GM19452 (cell line): ENCODE results near the gene ZNF688.
"Not testable (repeated sequence)": the region's sequence is repeated elsewhere in the genome, so short reads cannot be mapped to it uniquely, and the experiment has no call there.

ENCODE experiments used
- ATAC-seq: cut with Tn5 transposase; IDR thresholded peaks from one replicate; pipeline ENCODE4 v1.9.1; 2021; ENCODE audit not compliant: unreplicated experiment

The ZNF688 gene

DNA sequence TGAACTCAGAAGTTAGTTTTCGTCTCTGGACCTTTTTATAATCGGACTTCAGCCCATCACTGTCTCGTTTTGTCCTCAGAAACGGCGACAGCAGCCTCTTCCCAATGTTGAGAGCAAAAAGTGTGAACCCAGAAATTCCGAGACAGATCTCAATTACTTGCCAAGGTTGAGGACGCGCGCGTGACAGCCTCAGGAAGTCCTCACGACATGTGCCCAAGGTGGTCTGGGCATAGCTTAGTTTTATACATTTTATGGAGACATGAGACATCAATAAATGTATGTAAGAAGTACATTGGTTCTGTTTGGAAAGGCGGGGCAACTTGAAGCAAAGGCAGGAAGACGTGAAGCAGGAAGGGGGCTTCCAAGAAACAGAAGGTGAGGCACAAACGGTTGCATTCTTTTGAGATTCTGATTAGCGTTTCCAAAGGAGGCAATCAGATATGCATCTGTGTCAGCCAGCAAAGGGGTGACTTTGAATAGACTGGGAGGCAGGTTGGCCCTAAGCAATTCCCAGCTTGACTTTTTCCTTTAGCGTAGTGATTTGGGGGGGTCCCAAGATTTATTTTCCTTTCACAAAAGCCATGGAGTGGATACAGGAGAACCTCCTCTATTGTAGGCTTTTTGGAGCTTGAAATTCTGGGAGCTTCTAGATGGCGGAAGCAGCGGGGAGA is 36.3 kb downstream of the ZNF688 start:
- ATAC-seq: peak; percentile 1

DNA sequence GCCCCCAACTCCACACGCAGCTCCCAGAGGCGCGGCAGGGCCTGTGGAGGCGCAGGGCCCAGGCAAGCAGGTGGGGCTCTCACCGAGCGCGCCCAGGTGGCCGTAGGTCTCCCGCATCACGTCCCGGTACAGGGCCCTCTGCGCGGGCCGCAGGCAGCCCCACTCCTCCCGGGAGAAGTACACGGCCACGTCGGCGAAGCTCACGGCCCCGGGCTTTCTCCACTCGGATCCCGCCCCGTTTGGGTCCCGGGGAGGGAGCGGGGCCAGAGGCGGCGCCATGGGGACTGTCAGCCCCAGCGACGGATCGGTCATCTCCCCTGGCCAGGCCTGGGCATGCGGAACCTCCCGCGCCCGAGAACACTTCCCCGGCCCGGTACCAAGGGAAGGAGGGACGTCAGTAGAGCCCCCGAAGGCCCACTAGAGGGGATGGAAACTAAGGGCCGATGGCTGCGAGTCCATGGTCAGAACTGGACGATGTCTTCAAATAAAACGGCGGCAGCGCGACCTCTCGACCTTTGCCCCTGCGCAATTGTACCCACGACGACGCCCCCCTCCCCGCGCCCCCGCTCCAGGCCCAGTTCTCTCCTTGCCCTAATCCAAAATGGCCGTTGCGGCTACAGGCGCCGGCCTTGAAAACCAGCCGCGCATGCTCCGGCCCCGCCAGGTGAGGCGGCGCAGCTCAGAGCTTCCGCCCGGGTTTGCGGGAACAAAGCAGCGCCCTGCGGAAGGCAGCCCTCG is 37.0 kb downstream of the ZNF688 start, which contains the start of gene ZNF747:
Gene ZNF747, minus strand, starts transcription at position 491 of the 738 bp plus-strand sequence. Its CDS starts 179 bp downstream, at position 312.
- peak; percentile 50 for ATAC-seq

DNA sequence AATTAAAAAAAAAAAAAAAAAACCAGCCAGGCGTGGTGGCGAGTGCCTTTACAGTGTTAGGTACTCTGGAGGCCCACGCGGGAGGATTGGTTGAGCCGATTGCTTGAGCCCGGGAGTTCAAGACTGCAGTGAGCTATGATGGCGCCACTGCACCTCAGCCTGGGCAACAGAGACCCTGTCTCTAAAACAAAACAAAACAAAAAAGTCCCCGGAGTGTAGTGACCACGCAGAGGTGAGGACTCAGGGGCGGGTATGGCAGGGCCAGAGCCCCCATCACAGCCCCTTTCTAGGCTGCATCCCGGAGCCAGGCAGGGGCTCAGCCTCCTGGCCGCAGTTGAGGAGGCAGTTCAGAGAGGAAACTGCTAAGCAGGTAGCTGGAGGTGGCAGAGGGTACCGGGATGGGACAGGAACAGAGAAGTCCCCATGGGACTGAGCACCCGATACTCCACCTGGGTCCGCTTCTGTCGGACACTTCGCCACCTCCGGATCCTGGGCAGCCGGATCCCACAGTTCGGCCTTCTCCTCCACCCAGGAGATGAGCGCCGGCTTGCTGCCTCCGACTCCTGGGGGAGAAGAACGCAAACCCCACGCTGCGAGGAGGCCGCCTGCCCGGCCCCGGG is 37.7 kb downstream of the ZNF688 start:
- peak; percentile 14 for ATAC-seq

DNA sequence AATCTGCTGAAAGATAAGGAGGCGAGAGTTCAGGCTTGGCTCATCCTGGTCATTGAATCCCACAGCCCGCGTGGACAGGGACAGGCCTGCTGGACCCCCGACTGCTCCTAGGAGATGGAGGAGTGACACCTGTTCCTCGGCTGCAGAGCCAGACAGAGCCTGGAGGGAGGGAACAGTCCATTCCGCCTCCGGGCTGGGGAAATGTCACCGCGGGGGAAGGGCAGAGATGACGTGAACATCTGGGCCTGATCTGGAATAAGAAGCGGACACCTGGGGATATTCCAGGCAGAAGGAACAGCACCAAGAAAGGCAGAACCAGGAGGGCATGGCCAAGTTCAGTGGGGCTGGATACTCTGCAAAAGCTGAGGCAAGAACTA is 38.4 kb downstream of the ZNF688 start:
- ATAC-seq: no peak

DNA sequence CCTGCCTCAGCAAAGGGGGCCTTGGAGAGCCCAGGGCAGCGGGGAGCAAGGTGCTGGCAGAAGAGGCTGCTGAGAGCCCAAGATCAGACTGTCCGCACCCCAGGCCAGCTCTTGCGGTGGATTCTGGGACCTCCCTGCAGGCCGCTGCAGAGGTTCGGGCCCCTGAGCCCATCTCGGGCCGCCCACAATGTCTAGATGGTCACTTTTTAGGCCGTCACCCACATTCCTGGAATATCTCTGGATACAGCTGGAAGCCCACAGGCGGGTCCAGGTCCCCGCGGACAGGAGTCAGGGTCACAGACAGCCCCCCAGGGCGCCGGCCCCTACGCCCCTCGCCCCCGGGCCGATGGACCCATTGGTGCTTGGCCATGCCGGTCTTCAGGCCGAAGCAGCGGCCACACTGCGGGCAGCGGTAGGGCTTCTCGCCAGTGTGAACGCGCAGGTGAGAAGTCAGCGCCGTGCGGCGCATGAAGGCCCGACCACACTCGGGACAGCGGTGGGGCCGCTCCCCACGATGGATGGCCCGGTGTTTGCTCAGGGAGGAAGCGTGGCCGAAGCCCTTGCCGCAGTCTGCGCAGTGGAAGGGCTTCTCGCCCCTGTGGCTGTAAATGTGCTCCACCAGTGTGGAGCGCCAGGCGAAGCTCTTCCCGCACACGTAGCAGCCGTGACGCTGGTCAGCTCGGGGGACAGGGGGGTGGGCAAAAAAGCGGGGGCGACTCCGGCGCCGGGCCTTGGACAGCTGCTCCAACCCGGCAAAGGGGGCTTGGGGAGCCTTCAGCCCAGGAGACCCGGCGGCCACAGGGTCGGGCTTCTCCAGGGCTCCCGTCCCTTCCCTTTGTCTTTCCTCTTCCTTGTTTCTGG is 39.0 kb downstream of the ZNF688 start:
- no peak for ATAC-seq

DNA sequence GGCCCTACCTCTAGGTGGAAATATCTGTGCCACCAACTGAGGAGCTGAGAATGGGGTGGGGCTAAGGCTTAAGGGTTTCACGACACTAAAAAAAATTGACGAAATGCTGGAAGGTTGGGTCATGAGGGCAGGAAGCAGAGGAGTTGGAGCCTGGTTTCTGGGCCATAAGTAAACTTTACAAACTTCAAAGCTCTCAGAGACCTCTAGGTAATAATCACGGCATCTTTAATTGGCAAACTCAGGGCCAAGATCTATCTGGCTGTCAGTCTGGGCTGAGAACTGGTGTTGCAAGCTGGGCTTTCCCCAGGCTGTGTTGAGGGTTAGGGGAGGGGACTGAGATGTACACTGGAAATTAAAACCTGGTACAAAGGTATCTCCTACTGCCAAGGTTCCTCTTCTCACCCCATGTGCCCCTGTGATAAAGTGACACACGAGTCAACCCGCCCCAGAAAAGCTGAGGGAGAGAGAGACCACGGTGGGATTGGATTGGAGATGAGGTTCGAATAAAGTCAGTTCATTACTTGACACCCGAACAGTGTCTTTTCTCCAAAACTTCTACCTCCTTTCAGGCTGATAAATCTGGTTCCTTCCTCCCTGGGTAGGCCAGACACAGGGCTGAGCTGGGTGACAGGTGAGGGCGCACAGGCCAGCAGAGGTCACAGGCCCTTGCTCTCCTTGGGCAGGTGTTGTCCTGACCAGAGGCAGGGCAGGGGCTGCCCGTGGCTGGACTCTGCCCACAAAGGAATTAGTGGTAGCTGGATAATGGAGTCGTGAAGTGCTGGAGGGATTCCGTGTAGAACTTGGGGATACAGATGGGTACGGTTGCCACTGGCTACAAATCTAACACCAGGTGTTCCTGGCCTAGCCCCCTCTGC is 41.1 kb downstream of the ZNF688 start:
- ATAC-seq: no peak

DNA sequence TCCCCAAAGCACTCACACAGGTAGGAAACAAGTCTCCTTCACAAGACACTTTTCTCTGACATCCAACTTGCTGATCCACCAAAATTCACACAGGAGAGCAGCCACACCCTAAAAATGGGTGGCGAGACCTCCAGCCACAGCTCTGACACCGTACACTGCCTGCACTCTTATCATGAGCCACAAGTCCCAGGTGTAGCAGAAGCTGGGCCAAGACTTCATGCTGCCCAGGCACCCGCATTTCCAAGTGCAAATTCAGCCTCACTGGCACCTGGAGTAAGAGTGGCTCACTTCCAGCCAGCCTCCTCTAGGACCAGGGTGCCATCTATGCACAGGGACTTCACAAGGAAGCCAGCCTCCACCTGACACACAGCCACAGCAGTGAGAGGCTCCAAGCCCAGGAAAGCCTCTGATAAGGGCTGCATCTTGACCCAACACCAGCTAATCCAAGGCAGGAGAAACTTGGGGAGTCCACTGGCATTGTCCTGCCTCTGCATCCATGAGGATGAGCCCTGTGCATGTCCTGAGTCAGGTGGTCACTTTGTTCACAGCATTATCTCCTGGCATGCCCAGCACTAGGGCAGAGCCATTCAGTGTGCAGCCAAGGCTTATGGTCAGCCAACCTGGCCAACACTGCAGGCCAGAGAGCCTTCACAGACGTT is 42.6 kb downstream of the ZNF688 start:
- no peak for ATAC-seq

DNA sequence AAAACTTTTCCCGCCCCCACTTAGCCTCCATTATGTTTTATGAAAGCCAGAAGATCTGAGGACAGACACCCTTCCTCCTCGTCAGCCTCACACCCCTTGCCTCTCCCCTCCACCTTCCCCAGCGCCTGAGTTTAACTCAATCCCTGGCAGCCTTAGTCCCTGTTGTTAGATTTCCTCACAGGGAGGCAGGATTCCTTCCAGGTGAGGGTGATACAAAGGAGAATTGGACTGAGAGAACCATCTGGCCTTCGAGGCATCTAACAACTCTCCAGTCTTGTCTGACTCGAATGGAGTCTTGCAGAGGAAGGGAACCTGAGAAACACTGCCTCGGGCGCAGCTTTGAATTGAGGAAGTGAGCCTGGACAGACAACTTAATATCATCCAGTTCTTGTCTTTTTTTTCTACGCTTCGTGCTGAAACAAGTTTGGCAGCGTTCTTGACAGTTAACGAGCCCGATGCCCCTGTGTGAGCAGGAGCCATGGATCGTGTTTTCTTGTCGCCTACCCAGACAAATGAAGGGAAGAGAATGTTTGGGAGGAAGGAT is 43.8 kb downstream of the ZNF688 start:
- no peak for ATAC-seq

DNA sequence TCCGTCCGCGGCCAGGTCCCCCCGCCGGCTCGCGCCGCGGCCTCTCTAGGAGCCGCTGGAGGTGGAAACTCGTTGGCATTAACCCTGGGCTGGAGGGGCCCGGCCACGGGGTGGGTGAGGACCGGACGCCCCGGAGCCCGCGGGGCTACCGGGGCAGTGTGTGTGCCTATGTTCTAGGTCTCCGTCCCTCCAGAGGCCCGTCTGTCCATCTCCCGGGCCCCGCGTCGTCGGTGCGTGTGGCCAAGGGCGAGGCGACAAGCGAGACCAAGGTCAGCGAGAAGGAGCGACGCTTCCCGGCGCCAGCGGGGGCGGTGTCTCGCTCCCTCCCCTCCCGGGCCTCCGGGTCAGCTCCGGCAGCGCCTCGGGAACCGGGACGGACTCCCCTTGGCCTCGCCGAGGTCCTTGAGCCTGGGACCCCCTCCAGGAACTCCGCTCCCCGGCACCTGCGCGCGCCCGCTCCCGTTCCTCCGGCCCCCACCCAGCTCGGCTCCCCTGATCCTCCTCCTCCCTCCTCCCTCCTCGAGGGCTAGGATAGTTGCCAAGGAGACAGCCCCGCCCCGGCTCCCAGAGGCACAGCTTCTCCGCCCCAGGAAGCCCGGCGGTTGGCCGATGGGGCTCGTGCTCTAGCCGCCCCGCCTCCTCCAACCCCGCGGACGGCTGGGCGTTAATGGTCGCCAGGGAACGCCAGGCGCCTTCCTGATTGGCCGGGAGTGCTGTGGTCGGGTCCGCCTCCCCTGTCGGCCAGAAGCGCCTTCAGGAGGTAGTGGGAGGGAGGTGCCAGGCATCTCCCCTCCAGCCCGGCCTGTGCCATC is 44.5 kb downstream of the ZNF688 start:
- ATAC-seq: peak; percentile 76

DNA sequence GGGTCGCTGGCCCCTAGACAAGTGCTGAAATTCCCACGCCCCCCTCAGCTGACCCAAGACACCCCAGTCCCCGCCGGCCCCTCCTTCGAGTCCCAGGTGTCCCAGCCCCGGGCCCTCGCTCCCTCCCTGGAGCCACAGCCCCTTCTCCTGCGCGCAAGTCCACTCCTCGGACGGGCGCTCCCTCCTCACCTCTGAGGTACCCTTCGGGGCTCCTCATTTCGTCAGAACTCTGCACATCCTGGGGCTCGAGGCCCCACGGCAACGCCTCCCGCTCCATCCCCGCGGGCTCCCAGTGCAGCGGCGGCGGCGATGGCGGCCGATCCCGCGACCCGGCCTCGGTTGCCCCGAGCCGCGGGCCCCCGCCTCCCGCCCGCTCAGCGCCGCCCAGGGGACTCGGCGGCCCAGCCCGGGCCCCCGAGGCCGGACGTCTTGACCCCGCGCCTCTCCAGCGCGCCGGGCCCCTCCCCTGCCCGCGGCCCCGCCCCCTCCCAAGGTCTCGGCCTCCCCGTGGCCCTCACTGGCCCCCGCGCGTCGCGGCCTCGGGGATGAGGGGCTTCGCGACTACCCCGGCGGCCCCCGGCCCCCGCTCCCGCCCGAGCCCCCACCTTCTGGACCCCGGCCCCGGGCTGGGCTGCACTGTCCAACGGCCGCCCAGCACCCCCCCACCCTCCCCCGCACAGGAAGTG is 45.2 kb downstream of the ZNF688 start, which contains the start of gene ZNF768:
Gene ZNF768, minus strand, starts transcription at position 430 of the 686 bp plus-strand sequence. Its CDS starts 153 bp downstream, at position 277.
- ATAC-seq: peak; percentile 35

DNA sequence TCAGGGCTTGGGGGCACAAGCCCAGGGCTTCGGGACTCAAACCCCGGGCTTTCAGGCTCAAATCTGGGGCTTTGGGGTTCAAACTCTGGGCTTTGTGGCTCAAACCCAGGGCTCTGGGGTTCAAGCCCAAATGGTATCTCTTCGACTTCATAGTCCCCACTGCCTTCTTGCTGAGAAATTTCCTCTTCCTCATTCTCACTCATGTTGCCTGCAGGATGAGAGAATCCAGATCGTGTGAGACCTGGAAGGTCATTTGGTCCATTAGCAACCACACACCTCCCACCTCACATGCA is 45.7 kb downstream of the ZNF688 start:
- ATAC-seq: no peak

DNA sequence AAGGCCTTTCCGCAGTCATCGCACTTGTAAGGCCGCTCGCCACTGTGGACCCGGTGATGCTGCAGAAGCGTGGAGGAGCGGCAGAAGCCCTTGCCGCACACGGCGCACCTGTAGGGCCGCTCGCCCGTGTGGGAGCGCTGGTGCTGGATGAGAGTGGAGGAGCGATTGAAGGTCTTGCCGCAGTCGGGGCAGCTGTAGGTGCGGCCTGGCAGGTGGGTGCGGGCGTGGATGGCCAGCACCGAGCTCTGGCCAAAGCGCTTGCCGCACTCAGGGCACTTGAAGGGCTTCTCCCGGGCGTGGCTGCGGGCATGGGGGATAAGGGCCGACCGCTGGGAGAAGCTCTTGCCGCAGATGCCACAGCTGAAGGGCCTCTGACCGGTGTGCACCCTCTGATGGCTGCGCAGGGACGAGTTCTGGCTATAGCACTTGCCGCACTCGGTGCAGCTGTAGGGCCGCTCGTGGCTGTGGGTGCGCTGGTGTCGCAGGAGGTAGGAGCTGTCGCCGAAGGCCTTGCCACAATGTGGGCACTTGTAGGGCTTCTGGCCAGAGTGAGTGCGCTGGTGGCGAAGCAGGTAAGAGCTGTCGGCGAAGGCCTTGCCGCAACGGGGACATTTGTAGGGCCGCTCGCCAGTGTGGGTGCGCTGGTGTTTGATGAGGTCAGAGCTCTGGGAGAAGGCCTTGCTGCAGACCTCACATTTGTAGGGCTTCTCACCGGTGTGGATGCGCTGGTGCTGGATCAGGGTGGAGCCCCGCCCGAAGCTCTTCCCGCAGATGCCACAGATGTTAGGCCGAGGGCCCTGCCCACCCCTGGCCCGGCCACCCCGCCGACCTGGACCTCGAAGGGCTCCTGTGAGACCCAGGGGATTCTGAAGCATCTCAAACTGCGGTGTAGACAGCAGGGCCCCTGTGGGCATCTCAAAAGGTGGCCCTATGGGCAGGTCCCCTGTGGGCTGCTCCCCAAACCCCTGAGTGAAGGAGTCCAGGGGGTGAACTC is 46.6 kb downstream of the ZNF688 start:
- no peak for ATAC-seq

DNA sequence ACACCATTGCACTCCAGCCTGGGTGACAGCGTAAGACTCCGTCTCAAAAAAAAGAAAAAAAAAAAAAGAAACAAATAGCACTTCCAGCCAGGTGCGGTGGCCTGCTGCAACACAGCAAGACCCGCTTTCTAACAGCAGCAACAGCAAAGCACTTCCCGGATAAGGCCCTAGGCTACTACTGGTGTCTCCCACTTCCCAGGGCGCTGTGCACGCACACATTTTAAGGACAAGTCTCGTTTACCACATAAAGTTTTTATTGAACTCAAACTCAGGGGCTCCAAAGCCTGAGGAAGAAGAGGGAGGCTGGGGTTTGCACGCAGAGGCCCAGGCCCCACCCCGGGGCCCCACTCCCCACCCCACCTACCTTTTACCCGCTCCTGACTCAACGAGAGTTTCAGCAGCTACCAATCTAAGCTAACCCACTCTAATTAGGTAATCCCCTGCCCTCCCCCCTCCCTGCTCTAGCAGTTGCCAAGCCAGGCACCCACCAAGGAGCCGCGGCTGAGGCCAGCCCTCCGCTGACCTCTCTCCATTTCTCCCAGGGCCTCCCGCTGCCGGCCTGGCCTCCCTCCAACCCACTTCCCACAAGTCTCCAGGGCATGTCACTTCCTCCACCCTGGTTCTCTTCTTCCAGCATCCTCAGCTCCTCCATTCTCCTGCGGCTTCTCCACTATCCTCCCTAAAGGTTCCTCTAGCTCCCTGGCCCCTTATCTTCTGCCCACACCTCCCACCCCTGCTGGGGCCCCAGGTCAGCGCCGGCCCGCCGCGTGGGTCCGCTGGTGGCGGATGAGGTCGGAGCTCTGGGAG is 47.5 kb downstream of the ZNF688 start:
- ATAC-seq: no peak

DNA sequence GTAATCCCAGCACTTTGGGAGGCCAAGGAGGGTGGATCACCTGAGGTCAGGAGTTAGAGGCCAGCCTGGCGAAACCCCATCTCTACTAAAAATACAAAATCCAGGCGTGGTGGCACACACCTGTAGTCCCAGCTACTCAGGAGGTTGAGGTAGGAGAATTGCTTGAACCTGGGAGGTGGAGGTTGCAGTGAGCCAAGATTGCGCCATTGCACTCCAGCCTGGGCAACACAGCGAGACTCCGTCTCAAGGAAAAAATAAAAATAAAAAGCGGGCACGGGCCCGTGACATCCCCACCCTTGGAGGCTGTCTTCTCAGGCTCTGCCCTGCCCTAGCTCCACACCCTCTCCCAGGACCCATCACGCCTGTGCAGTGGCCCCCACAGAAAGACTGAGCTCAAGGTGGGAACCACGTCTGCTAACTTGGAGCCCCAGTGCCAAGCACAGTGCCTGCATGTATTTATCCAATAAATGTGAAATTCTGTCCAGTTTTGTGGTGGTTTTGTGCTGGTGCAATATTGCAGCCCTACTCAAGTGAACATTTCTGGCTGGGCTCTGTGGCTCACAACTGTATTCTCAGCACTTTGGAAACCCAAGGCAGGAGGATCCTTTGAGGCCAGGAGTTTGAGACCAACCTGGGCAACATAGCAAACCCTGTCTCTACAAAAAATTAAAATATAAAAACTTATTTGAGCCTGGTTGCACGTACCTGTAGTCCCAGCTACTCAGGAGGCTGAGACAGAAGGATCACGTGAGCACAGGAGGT is 48.6 kb downstream of the ZNF688 start:
- not testable (repeated sequence) for ATAC-seq
